SIG-M5 treated with dmso at 0.1 percent for 504 hours (cell line): ENCODE measurements around the gene KCNH5.
"Not testable (repeated sequence)": the region's sequence is repeated elsewhere in the genome, so short reads cannot be mapped to it uniquely, and the experiment has no call there.

ENCODE experiments used
- DNase-seq: peaks from one replicate; lab custom pipeline; 2025; ENCODE audit not compliant: unreplicated experiment; lab: John Stamatoyannopoulos, UW

Gene KCNH5

DNA sequence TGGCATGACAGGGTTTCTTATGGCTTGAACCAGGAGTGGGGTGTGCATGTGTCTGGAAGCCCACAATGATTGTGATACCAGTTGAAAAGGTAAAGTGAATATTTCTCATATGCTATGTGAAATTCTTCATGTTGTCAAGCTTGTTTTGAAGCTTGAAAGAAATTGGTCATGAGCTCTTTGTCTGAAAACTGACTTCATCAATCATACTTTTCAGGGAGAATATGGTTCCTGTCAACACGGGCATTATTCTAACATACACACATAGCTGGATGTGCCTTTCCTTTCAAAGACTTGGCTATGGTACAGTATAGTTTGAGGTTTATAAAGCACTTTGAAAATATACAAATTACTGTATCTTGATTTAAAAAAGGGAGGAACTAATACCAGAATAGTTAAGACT is 158.8 kb downstream of the KCNH5 start:
- no peak for DNase-seq

DNA sequence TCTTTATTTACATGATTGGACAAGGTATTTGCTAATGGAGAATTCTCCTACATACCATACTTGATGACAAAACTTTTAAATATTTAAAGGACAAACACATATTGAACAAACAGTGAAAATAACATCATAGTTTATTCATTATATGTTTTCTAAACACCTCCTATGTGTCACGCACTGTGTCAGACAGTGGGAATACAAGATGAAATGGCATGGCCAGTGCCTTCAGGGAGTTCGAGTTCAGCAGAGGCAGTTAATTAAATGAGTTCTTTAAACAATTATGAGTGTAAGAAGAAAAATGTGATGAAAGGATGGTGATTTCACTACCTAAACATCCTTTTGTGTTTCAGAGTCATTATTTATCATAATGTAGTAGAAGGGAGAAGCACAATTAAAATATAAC is 159.8 kb downstream of the KCNH5 start:
- DNase-seq = no peak

DNA sequence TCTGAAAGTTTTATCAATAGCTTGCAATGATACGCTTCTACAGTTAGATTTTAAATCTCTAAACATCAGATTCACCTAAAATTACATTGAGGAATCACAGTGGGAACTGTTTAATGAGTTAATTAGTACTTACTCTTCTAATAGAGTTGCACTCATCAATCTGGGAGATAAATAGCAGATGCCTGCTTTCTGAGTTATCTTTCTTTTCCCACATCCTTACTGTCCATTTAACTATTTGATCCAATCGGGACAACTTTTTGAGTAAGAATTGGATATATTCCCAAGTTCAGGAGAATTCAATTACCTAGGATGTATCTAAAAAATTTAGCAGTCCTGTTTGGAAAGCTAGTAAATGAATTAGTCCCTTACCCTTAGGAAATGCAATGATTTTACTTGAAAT is 162.3 kb downstream of the KCNH5 start:
- DNase-seq = no peak

DNA sequence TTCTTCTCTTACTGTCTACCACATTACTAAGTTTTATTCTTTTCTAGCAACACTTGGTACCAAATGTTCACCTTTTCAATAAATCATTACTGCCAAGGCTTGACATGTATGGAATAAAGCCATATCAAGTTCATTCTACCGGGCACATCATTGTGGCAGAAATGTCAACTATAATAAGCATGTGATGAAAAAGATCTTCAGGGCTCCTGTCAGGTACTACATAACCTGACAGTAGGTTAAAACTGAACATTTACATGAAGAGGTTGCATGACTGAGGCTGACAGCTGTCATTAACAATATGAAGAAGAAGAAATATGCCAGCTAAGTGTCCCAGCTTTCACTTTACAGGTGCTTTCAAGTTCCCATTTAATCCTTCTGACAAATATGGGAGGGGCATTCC is 178.9 kb downstream of the KCNH5 start:
- no peak for DNase-seq

DNA sequence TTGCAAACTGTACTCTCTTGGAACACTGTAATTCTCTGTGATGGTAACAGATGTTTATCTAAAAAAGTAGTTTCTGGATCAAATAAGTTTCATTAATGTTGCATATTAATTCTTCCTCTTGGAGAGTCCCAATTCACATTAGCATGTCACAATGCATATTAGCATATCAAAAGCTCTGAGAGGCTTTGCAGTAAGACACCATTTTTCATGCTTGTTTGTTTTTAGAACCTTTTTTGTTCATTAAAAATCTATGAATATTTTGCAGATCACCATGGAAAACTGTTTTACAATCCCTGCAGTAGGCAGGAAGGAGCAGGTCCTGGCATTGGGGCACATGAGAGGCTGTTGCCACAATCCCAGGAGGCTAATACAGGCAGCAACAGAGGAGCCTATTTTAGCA is 180.7 kb downstream of the KCNH5 start:
- DNase-seq = no peak

DNA sequence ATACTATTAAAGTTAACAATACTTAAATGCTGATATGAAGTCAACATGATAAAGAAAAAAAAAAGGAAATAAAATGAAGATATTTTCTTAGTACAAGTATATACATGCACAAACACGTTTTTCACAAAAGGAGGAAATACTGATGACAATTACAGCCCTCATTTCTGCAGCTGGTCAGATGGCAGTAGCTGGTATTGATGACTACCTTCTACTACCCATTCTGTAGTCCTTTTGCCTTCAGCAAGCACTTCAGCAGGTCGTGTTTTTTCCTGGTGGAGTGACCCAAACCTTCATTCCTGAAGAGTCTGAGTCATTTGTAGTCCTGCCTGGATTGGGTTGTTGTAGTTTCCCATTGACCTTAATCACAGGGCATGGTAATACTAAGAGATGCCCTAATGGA is 187.2 kb downstream of the KCNH5 start:
- DNase-seq = not testable (repeated sequence)

DNA sequence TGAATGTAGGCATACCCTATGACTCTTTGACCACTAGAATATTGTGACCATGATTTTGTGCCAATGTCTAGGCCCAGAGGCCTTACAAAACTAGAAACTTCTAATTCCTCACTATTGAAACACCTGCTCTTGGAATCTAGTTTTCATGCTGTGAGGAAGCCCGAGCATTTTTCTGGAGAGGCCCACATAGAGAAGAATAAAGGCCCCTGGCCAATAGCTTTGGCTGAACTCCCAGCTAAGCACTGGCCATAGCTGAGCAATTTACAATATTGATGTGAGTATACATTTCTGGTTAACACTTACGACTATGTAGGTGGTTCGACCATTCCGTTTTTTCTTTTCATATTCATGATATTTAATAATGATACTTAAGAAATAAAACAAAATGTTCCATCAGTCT is 190.3 kb downstream of the KCNH5 start:
- no peak for DNase-seq

DNA sequence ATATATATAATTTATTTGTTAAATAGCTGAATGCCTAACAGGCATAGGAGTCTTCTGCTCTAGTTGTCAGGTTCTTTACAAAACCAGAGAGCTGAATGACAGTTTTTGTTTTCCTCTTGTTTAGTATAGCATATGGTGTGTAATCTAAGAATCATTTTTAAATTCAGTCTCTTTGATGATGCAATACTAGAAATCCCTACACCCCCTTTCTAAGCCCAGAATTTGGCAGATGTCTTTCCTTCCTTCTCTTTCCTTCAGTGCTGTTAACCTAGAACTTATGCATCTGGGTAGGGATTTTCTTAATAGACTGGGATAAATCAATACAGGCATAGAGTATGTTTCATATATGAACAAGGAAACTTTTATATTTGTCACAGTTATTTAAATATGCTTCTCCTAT is 198.1 kb downstream of the KCNH5 start:
- no peak for DNase-seq

DNA sequence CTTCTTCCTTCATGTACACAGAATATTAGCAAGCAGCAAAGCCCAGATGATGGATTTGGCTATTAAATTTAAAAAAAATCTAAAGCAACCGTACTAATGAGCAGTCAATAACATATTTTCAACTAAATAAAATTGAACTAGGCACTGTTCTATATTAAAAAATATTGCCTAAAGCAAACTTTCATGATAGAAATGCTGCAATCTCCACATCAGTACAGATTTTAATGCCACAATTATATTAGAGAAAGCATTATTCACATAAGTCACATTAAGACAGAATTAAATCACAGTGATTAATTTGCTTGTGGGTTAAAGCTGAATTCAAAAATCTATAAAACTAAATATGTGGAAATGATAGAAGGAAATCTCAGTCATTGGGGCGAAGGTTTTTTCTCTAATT is 200.7 kb downstream of the KCNH5 start:
- DNase-seq = no peak

DNA sequence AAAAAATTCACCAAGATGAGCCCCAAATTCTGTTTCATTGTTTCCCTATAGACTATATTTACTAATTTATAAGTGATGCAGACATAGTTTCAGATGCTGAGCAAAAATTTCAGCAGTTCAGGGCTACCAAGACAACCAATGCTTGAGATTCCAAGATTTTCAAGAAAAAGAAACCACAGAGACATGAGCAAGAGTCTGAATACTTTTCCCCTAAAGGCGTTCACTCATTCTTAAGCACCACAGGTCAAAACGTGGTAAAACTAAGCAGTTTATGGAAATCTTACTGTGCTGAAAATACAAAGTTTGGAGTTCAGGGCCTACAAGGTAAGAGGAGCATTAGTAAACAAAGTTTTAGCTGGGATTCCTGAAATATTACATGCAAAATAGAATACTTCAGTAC is 221.2 kb downstream of the KCNH5 start:
- no peak for DNase-seq

DNA sequence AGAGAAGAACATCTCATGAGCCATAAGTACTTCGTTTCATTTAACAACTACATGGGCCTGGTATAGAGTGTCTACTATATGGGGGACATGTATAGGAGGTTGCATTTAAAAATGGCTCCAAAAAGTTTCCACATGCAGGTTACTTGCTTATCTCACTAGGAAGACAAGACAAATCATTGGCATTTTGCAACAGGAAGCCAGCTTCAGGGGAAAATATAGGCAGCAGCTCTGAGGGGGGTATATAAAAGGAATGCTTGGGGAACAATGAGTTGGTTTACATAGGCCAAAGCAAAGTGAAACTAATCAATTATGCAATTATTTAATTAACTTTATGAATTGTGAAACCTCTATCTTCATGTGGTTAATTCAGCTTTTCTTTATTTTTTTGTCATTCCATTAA is 225.3 kb downstream of the KCNH5 start:
- DNase-seq = no peak

DNA sequence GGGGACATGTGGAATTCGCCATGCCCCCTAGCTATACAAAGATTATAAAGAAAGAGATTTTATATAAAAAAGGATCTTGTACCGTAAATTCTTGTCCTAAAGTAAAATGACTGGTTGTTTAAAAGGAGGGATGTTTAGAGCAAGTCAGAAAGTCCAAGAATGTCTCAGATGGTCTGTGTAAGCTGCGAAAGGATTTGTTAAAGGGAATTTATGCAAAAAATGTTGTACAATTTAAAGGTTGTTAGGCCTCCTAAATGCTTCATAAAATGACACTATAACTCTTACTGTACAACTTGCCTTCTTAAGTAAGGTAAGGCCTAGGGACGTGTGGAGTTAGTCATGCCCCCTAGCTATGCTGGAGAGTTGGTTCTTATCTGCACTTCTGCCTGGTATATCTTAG is 237.6 kb downstream of the KCNH5 start:
- DNase-seq = no peak

DNA sequence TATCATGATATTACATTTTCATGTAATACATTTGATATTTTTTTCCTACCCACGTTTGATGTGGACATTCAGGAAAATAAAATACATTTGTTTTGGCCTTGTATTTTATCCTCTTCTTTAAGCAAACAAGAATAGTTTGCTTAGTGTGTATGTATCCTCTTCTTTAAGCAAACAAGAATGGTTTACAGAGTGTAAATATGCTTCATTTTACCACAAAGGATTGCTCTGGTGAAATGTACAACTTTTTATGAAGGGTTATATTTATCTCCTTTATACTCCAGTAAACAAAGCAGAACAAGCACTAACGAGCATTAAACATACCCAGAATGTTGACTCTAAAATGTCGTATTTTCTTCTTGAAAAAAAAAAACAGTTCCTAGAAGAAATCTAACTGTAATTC is 244.7 kb downstream of the KCNH5 start:
- DNase-seq = no peak

DNA sequence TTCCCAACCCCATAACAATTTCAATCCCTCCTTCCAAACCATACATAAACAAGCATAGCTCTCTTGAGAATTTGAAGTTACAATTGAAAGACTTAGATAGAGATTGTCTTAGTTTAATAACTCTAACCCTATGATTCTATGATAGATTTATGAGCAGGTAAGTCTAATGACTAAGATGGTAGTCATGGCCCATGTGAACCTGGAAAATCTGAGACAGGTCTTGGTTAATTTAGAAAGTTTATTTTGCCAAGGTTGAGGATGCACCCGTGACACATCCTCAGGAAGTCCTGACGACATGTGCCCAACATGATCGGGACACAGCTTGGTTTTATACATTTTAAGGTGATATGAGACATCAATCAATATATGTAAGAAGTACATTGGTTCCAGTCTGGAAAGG is 248.8 kb downstream of the KCNH5 start:
- no peak for DNase-seq

DNA sequence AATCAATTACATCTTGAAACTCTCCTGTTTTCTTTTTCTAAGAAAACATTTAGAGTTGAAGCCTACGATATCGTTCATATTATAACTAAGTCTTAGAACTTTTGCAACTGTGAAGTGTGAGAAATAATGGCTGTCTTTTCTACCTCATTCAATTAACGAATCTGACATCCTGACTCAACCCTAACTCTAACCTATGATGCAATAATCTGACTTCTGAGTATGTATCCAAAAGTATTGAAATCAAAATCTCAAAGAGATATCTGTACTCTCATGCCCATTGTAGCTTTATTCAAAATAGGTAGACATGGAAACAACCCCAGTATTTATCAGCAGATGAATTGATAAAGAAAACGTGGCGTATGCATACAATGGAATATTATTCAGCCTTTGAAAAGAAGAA is 252.7 kb downstream of the KCNH5 start:
- DNase-seq = no peak

DNA sequence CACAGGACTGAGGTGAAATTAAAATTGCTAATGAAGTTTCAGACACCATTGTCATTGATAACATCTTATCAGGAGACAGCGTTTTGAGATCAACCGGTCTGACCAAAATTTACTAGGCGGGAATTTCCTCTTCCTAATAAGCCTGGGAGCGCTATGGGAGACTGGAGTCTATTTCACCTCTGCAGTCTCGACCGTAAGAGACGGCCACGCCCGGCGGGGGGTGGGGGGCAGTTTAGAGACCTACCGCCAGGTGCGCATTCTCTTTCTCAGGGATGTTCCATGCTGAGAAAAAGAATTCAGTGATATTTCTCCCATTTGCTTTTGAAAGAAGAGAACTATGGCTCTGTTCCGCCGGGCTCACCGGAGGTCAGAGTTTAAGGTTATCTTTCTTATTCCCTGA is 263.9 kb downstream of the KCNH5 start:
- not testable (repeated sequence) for DNase-seq

DNA sequence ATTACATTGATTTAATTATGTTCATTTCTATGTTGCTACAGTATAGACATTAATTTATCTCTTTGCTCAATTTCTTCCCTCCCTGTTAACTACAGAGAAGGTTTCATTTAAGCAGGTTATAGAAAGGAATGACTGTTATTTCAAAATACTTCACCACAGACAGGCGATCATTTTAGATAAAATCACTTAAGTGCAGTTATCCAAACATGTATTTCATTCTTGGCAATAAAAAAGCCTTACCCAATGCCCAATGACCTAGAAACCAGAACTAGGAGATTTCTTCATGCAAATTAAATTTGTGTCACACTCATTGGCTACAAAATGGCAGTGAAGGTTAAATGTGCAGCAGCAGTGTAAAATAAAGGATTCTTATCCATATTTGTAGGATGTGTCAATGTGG is 266.4 kb downstream of the KCNH5 start:
- no peak for DNase-seq

DNA sequence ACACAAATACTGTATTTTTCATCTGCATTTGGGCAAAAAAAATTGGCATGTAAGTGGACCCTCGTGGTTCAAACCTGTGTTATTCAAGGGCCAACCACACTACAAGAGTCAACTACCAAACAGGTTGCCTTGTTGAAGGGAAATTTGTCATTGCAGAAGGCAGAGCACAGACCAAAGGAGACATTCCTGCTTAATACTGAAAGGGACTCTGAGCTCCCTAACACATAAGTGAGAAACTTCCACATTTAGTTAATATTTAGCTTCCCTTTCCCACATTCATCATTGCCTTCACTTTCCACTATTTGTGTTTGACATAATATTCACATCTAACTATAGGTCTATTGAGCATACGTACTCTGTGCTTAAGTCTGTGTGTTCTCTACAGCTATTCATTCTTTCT is 266.9 kb downstream of the KCNH5 start:
- no peak for DNase-seq

DNA sequence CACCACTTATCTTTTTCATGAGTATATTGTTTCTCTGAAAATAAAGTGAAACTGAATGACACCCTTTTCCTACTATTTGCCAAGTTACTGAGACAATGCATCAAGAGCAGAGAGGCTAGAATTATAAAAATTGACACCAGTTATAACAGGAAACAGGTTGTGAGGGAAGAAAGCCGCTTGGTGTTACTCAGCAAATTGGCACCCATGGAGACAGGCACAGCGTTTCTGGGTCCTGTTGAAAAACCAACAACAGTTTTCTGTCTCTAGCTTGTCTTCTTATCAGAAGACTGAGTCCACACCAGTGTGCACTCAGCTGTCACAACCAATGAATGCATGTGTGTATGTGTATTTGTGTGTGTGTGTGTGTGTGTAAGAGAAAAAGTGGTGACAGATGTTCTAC is 267.7 kb downstream of the KCNH5 start:
- DNase-seq = no peak

DNA sequence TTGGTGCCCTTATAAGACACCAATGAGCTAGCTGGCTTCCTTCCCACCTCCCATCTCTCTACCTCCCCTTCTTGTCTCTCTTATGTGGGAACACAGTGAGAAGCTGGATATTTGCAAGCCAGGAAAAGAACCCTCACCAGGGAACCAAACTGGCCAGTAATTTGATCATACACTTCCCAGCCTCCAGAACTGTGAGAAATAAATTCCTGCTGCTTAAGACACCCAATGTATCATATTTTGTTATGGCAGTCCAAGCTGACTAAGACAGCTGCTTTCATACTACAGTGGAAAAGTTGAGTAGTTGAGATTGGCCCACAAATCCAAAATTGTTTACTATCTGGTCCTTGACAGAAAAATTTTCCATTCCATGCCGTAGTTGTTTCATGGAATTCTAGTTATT is 269.0 kb downstream of the KCNH5 start:
- DNase-seq = no peak

DNA sequence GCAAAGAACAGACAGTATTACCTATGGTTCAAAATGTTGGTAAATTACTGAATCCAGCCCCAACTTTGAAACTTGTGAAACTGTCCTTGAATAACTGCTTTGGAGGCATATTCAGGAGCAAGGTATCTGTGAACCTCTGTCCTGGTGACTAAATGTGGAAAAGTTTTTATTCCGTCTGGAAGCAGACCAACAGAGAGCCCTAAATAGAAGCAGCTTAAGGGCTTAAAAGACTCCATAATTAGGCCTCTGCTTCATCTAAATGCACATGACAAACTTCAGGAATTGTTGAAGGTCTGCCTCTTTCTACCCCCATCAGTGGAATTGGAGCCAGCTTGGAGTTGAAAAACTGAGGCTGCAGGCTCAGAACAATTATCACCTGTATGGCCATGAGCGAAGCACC is 276.5 kb downstream of the KCNH5 start:
- no peak for DNase-seq

DNA sequence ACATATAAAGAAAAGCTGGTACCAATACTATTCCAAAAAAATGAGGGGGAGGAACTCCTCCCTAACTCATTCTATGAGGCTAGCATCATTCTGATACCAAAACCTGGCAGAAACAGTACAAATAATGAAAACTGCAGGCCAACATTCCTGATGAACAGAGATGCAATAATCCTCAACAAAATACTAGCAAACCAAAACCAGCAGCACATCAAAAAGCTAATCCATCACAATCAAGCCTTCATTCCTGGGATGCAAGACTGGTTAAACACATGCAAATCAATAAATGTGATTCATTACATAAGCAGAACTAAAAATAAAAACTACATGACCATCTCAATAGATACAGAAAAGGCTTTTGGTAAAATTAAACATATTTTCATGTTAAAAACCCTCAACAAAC is 281.3 kb downstream of the KCNH5 start:
- DNase-seq = no peak

DNA sequence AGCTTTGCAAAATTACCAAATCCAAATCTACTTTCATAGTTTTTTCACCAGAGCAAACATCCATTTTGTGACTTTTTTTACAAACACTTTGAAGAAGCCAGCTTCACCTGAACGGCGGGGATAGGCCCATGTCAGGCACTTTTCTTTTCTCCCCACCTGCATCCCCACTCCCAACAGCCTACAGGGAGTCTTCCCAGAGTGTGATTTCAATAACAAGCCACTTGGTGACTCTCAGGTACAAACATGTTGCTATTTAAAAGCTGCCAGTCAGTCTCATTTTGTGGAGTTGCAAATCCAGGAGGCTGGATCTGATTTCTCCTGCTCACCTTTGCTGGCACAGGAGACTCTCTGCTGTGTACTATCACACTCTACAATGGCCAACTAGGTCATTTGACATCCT is 285.5 kb downstream of the KCNH5 start:
- no peak for DNase-seq

DNA sequence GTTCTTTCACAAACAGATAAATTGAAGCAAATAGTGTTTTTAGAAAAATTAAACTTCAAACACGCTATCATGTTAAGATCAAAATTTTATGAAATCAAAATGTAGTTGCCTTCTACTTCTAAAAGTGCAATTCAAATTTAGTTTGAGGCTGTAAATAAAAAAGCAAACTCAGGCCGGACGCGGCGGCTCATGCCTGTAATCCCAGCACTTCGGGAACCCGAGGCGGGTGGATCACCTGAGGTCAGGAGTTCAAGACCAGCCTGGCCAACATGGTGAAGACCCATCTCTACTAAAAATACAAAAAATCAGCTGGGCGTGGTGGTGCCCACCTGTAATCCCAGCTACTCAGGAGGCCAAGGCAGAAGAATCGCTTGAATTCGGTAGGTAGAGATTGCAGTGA is 298.4 kb downstream of the KCNH5 start:
- not testable (repeated sequence) for DNase-seq
